ENCODE data around the gene ICAM5. TPM values are rescaled to one million over a fixed set of nuclear protein-coding genes. Genes with fewer than 3 reads are reported as not detected.

The ICAM5 gene
- total RNA-seq, 1 experiment from 2014 or later: 19.5 TPM

DNA sequence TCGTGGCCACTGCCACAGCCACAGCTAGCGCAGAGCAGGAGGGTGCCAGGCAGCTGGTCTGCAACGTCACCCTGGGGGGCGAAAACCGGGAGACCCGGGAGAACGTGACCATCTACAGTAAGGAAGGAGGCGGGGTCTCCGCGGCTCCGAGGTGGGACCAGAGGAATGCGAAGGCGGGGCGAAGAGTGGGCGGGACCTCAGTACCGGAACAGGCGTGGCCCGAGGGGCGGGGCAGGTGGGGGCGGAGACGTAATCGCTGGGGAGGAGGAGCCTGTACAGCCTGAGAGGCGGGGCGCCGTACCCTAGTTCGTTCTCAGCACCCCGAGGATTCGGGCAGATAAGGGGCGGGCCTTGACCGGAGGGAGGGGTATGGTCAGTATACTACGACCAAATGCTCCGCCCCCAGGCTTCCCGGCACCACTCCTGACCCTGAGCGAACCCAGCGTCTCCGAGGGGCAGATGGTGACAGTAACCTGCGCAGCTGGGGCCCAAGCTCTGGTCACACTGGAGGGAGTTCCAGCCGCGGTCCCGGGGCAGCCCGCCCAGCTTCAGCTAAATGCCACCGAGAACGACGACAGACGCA is 2.5 kb downstream of the ICAM5 start:
- Histone ChIP-seq H3K27me3 (ENCODE audit: control insufficient read depth, insufficient read depth, low read length) (no peaks in the 10 kb centered on the region), H3K4me1 (ENCODE audit: control insufficient read depth, insufficient read depth, low read length) (peaks cover 4% of the 10 kb centered on the region; the same call in 1 of the 2 replicates), H3K4me3 (ENCODE audit: low read depth in 2 of 2, low read length in 2 of 2) (peak overlapping the region; percentile 53 to 79), H3K36me3 (ENCODE audit: control insufficient read depth, insufficient read depth, low read length) (no peaks in the 10 kb centered on the region), H3K9me3 (ENCODE audit: control insufficient read depth, insufficient read depth, low read depth, low read length) (no peaks in the 10 kb centered on the region), H3K27ac (ENCODE audit: low read length) (peak overlapping the region; percentile 63)
- CTCF ChIA-PET: no interaction called here
- no peak for TF ChIP-seq REST (IDR thresholded peaks at IDR 0.05; ENCODE audit: insufficient read depth in 1 of 2, low read depth in 2 of 2, low read length in 1 of 2)
- TF ChIP-seq POLR2AphosphoS5 (IDR thresholded peaks at IDR 0.05; ENCODE audit: low read depth, low read length): no peak
- TF ChIP-seq CTCF (IDR thresholded peaks at IDR 0.05): no peak
- no peak for TF ChIP-seq SIN3A (IDR thresholded peaks at IDR 0.05; ENCODE audit: borderline replicate concordance, insufficient read depth, low read depth, low read length)
- TF ChIP-seq TCF7L2 (IDR thresholded peaks at IDR 0.05; ENCODE audit: low read depth, low read length): no peak
- ATAC-seq (peak; percentile 63), DNase-seq (ENCODE audit: low read depth, low spot score) (no peak)
- intact Hi-C loops (cut with micrococcal nuclease; ENCODE audit: unreplicated experiment) (no loop called here), in situ Hi-C loops (cut with HindIII; ENCODE audit: low pct_unique_long_range_greater_than_20kb, low sequenced_read_pairs) (no loop called here)
- POLR2A ChIA-PET: interaction anchor here (0.5 to 1.1 kb wide), 2 partner anchors 21 to 28 kb away, joined by 3 to 12 read pairs; partner anchors contain the start of gene ICAM1
- BruUV-seq (replicated peaks): no TSS peak

GRCh38 chr19:10292789-10293636 is 3.3 kb downstream of the ICAM5 start:
- no peak for TF ChIP-seq REST (IDR thresholded peaks at IDR 0.05; ENCODE audit: insufficient read depth in 1 of 2, low read depth in 2 of 2, low read length in 1 of 2)
- no peak for TF ChIP-seq POLR2AphosphoS5 (IDR thresholded peaks at IDR 0.05; ENCODE audit: low read depth, low read length)
- no peak for TF ChIP-seq CTCF (IDR thresholded peaks at IDR 0.05)
- no peak for TF ChIP-seq TCF7L2 (IDR thresholded peaks at IDR 0.05; ENCODE audit: low read depth, low read length)
- no peak for TF ChIP-seq SIN3A (IDR thresholded peaks at IDR 0.05; ENCODE audit: borderline replicate concordance, insufficient read depth, low read depth, low read length)
- ChIA-PET CTCF (no interaction called here), POLR2A (no interaction called here)
- no peak for ATAC-seq
- in situ Hi-C loops (cut with HindIII; ENCODE audit: low pct_unique_long_range_greater_than_20kb, low sequenced_read_pairs): no loop called here
- peak overlapping the region; percentile 39; the same call in 1 of the 2 replicates for H3K27ac ChIP-seq (ENCODE audit: low read length)
- no peaks in the 10 kb centered on the region for H3K9me3 ChIP-seq (ENCODE audit: control insufficient read depth, insufficient read depth, low read depth, low read length)
- TSS peak; percentile 61 for BruUV-seq (replicated peaks)
- peak overlapping the region; percentile 53 to 79 for H3K4me3 ChIP-seq (ENCODE audit: low read depth in 2 of 2, low read length in 2 of 2)
- intact Hi-C loops (cut with micrococcal nuclease; ENCODE audit: unreplicated experiment): no loop called here
- no peaks in the 10 kb centered on the region for H3K27me3 ChIP-seq (ENCODE audit: control insufficient read depth, insufficient read depth, low read length)
- no peaks in the 10 kb centered on the region for H3K36me3 ChIP-seq (ENCODE audit: control insufficient read depth, insufficient read depth, low read length)
- no peak for DNase-seq (ENCODE audit: low read depth, low spot score)
- H3K4me1 ChIP-seq (ENCODE audit: control insufficient read depth, insufficient read depth, low read length): no peaks in the 10 kb centered on the region

All from Panc1 (cell line).